22Rv1 (cell line): ENCODE results near the gene SNED1.

Experiments
- ZFX ChIP-seq: fragments of 450-650 bp; IDR thresholded peaks from 2 replicates; pipeline ENCODE4 v1.6.1; 2017; ENCODE audit warnings: antibody characterized with exemption, borderline replicate concordance
- TF ChIP-seq, protein P1 (sequence below): fragments of 450-650 bp; IDR thresholded peaks from 2 replicates; pipeline ENCODE4 v1.5.1; 2017; ENCODE audit warnings: mild to moderate bottlenecking

DNA sequence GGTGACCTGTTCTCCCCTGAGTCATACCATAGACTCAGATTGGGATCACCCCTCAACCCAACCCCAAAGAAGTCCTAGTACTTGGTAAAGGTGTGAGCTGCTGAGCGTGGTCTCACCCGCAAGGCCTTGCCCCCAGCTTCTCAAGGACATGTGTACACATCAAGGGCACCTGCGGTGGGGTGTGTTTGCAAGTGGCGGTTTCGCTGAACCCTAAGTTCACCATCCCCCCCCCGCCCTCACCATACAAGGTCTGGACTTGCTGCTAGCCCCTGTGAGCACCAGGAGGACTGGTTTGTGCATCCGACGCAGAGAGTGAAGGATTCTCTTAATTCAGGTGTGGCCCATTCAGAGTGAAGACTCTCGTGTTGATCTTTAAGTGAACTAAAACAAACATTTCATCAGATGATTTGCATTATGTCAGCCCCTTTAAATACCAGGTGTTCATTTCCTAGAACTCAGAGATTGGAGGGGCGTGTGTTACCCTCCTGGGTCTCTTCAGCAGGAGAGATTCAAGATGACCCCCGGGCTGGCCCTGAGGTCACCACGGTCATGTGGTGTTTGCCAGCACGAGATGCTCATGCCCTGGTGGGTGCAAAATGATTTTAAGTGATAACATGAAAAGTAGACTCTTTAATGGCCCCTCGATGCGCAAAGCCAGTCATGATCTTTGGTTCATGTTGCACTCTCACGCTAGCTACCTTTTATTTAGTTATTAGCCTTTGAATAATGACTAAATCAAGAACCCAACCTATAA lies 75.8 kb downstream of the SNED1 start:
- TF ChIP-seq, protein P1, sequence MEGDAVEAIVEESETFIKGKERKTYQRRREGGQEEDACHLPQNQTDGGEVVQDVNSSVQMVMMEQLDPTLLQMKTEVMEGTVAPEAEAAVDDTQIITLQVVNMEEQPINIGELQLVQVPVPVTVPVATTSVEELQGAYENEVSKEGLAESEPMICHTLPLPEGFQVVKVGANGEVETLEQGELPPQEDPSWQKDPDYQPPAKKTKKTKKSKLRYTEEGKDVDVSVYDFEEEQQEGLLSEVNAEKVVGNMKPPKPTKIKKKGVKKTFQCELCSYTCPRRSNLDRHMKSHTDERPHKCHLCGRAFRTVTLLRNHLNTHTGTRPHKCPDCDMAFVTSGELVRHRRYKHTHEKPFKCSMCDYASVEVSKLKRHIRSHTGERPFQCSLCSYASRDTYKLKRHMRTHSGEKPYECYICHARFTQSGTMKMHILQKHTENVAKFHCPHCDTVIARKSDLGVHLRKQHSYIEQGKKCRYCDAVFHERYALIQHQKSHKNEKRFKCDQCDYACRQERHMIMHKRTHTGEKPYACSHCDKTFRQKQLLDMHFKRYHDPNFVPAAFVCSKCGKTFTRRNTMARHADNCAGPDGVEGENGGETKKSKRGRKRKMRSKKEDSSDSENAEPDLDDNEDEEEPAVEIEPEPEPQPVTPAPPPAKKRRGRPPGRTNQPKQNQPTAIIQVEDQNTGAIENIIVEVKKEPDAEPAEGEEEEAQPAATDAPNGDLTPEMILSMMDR, result no peak
- no peak for TF ChIP-seq ZFX
